HFF-Myc (cell line): ENCODE measurements around the gene ZNF71.

Experiments used
- DNase-seq: peaks from one replicate; pipeline ENCODE4 v3.0.0-alpha.2; 2011; ENCODE audit warnings: low read depth; ENCODE audit errors: extremely low read depth
- H3K4me3 ChIP-seq: replicated peaks from 2 replicates; pipeline ENCODE4 v1.5.1; 2011; ENCODE audit warnings: low read depth, mild to moderate bottlenecking, control low read depth, low read length
- TF ChIP-seq, protein P1 (sequence below): IDR thresholded peaks from 2 replicates; pipeline ENCODE4 v1.5.1; 2012; ENCODE audit warnings: mild to moderate bottlenecking, low read depth, low read length, control low read depth; ENCODE audit errors: missing control alignments

ZNF71 gene

DNA sequence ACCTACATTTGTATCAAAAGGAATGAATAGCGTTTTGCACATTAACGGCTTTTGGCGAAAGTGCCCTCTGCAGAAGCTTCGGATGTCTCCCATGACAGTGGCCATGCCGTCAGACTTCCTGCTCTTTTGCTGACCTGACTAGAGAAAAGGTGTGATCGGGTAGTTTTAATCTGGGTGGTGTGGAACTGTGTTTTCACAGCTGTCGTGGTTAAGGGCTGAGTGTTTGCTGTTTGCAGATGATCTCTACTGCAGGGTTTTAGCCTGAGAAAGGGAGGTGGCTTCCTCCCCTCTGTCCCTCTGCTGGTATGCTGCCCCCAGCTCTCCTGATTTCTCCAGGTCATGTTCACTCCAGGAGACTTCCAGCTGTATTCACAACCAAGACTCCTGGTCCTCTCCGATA is 22.4 kb downstream of the ZNF71 start:
- DNase-seq: no peak
- no peak overlapping the region for H3K4me3 ChIP-seq
- TF ChIP-seq, protein P1, sequence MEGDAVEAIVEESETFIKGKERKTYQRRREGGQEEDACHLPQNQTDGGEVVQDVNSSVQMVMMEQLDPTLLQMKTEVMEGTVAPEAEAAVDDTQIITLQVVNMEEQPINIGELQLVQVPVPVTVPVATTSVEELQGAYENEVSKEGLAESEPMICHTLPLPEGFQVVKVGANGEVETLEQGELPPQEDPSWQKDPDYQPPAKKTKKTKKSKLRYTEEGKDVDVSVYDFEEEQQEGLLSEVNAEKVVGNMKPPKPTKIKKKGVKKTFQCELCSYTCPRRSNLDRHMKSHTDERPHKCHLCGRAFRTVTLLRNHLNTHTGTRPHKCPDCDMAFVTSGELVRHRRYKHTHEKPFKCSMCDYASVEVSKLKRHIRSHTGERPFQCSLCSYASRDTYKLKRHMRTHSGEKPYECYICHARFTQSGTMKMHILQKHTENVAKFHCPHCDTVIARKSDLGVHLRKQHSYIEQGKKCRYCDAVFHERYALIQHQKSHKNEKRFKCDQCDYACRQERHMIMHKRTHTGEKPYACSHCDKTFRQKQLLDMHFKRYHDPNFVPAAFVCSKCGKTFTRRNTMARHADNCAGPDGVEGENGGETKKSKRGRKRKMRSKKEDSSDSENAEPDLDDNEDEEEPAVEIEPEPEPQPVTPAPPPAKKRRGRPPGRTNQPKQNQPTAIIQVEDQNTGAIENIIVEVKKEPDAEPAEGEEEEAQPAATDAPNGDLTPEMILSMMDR: no peak

DNA sequence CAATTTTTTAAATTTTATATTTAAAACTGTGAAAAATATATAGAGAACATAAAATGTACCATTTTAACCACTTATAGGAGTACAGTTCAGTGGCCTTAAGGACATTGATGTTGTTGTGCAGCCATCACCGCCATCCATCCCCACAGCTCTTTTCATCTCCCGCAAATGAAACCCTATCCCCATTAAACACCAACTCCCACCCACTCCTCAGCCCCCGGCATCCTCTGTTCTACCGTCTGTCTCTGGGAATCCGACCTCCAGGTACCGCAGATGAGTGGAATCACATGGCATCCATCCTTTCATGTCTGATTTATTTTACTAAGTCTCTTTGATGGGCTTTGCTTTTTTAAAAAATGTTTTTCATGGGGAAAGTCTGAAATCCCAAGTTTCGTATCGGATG is 24.0 kb downstream of the ZNF71 start:
- TF ChIP-seq, protein P1: no peak
- no peak for DNase-seq
- H3K4me3 ChIP-seq: no peak overlapping the region

DNA sequence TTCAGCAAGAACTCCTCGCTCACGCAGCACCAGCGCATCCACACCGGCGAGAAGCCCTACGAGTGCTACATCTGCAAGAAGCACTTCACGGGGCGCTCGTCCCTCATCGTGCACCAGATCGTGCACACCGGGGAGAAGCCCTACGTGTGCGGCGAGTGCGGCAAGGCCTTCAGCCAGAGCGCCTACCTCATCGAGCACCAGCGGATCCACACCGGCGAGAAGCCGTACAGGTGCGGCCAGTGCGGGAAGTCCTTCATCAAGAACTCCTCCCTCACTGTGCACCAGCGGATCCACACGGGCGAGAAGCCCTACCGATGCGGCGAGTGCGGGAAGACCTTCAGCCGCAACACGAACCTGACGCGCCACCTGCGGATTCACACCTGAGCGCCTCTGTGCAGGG is 27.3 kb downstream of the ZNF71 start:
- TF ChIP-seq, protein P1: no peak
- H3K4me3 ChIP-seq: no peak overlapping the region
- DNase-seq: no peak

DNA sequence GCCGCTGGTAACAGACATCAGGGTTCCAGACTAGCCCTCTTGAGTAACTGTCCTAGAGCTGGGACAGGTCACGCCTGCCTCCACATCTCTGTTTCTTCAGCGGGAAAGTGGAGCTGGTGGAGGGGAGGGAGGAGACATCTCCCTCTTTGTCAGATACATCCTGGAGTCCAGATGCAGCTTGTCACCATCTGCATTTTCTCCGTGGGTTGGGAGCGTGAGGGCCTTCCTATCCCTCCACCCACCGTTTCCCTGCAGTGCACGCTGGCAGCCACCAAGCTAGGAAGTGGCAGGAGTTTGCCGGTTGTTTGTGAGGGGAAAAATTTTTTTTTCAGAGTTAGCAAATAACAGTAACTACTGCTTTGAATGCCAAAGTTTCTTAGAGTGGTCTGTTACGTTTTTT is 27.9 kb downstream of the ZNF71 start:
- TF ChIP-seq, protein P1: no peak
- H3K4me3 ChIP-seq: no peak overlapping the region
- DNase-seq: no peak

DNA sequence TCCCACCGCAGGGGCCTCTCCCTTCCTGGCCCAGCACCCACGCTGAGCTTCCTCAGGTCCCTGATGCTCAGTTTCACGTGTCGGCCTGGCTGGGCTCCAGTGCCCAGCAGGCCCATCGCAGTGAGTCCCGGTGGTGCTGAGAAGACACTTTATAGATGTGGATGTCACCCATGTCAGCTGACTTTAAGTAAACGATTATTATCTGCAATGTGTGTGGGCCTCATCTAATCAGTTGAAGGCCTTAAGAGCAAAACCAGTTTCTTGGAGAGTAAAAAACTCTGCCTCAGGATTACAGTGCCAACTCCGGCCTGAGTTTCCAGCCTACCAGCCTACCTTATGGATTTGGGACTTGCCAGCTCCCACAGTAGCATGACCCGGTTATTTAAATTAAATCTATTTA is 30.6 kb downstream of the ZNF71 start:
- TF ChIP-seq, protein P1: no peak
- no peak overlapping the region for H3K4me3 ChIP-seq
- DNase-seq: no peak

DNA sequence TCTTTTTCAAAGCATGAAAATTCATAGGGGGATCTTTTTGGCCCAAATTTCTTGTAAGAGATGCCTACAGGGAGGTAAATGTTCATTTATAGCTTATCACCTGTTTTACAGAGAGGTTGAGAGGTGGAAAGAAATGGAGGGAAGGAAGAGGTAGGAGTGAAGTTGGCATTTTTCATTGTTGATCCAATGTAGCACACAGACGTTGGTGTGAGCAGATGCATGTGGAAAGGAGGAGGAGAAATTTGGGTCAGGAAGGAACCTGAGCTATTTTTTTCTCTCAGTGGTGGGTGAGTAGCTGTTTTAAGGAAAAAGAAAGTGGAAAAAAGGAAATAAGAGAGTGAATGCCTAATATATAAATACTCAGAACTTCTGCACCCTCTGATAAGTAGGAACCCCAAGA is 37.9 kb downstream of the ZNF71 start:
- TF ChIP-seq, protein P1: no peak
- no peak overlapping the region for H3K4me3 ChIP-seq
- no peak for DNase-seq

DNA sequence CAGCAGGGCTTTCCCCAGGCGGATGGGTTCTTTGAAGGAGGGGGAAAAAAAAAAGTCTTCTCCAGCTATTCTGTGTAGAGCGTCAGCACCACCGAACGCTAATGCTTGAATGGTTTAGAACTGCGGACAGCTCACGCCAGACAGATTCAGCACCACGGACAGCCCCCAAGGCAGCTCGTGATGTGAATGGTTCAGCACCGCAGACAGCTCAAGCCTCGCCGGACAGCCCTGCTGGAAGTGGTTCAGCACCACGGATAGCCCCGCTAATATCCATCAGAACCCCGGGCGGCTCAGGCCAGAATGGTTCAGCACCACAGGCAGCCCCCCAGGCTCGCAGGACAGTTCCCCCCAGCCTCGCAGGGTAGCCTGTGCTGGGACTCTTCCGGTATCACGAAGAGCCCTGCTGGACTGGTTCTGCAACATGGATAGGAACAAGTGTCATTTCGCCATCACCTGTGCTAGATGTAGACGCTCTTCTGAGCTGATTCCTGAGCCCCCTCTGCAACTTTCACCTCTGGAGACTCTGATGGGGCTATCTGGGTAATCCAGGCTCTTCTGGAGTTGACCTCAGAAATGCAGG is 43.0 kb downstream of the ZNF71 start:
- peak; percentile 56 for DNase-seq
- TF ChIP-seq, protein P1: no peak
- H3K4me3 ChIP-seq: no peak overlapping the region
